ENCODE measurements around the gene ABCC4.

ABCC4 gene

GRCh38 chr13:95164830-95165229 is 136.4 kb downstream of the ABCC4 start:
- TF ChIP-seq CTCF (IDR thresholded peaks at IDR 0.05; ENCODE audit: low read depth, low read length, poor library complexity, severe bottlenecking) (no peak), EZH2phosphoT487 (IDR thresholded peaks at IDR 0.05; ENCODE audit: borderline replicate concordance, low read length) (no peak)
- no peaks in the 10 kb centered on the region for H3K4me1 ChIP-seq (ENCODE audit: control insufficient read depth, low read length)
- no peaks in the 10 kb centered on the region for H3F3A ChIP-seq (ENCODE audit: control insufficient read depth, insufficient read depth)
- H3K27me3 ChIP-seq (ENCODE audit: control insufficient read depth, low read length) = no peaks in the 10 kb centered on the region
- H4K20me1 ChIP-seq (ENCODE audit: control insufficient read depth, insufficient read depth, low read depth, low read length) = no peaks in the 10 kb centered on the region
- 0 out of 2 replicates have a peak, but pooled peaks cover under 1% of the 10 kb centered on the region for H3K36me3 ChIP-seq (ENCODE audit: control insufficient read depth, low read length)
- H3K27ac ChIP-seq (ENCODE audit: low read depth, low read length) = no peak overlapping the region
- no peaks in the 10 kb centered on the region for H3K9me2 ChIP-seq (replicated peaks; ENCODE audit: control insufficient read depth, low read length)
- no peaks in the 10 kb centered on the region for H3K79me2 ChIP-seq (ENCODE audit: control insufficient read depth, low read length)
- H3K4me3 ChIP-seq (ENCODE audit: low read length) = no peak overlapping the region
- H3K9me3 ChIP-seq (ENCODE audit: control insufficient read depth, insufficient read depth, low read length) = no peaks in the 10 kb centered on the region
- H3K4me2 ChIP-seq (ENCODE audit: low read length) = no peak overlapping the region

- Histone ChIP-seq H4K20me1 (ENCODE audit: control insufficient read depth, insufficient read depth, low read depth, low read length) (no peaks in the 10 kb centered on the region), H3K9me2 (replicated peaks; ENCODE audit: control insufficient read depth, low read length) (no peaks in the 10 kb centered on the region), H3K4me1 (ENCODE audit: control insufficient read depth, low read length) (no peaks in the 10 kb centered on the region), H3K4me2 (ENCODE audit: low read length) (no peak overlapping the region), H3K27ac (ENCODE audit: low read depth, low read length) (no peak overlapping the region), H3K79me2 (ENCODE audit: control insufficient read depth, low read length) (no peaks in the 10 kb centered on the region), H3K27me3 (ENCODE audit: control insufficient read depth, low read length) (no peaks in the 10 kb centered on the region), H3F3A (ENCODE audit: control insufficient read depth, insufficient read depth) (no peaks in the 10 kb centered on the region), H3K36me3 (ENCODE audit: control insufficient read depth, low read length) (0 out of 2 replicates have a peak, but pooled peaks cover 6% of the 10 kb centered on the region), H3K9me3 (ENCODE audit: control insufficient read depth, insufficient read depth, low read length) (no peaks in the 10 kb centered on the region), H3K4me3 (ENCODE audit: low read length) (no peak overlapping the region)
- TF ChIP-seq EZH2phosphoT487 (IDR thresholded peaks at IDR 0.05; ENCODE audit: borderline replicate concordance, low read length) (no peak), CTCF (IDR thresholded peaks at IDR 0.05; ENCODE audit: low read depth, low read length, poor library complexity, severe bottlenecking) (no peak)
Observed at GRCh38 chr13:95160112-95160906, 140.9 kb downstream of the ABCC4 start.

GRCh38 chr13:95159458-95159857 is 141.8 kb downstream of the ABCC4 start:
- H4K20me1 ChIP-seq (ENCODE audit: control insufficient read depth, insufficient read depth, low read depth, low read length) = no peaks in the 10 kb centered on the region
- no peak for TF ChIP-seq CTCF (IDR thresholded peaks at IDR 0.05; ENCODE audit: low read depth, low read length, poor library complexity, severe bottlenecking)
- H3K9me2 ChIP-seq (replicated peaks; ENCODE audit: control insufficient read depth, low read length) = no peaks in the 10 kb centered on the region
- H3F3A ChIP-seq (ENCODE audit: control insufficient read depth, insufficient read depth) = no peaks in the 10 kb centered on the region
- no peak overlapping the region for H3K27ac ChIP-seq (ENCODE audit: low read depth, low read length)
- H3K9me3 ChIP-seq (ENCODE audit: control insufficient read depth, insufficient read depth, low read length) = no peaks in the 10 kb centered on the region
- H3K27me3 ChIP-seq (ENCODE audit: control insufficient read depth, low read length) = no peaks in the 10 kb centered on the region
- H3K36me3 ChIP-seq (ENCODE audit: control insufficient read depth, low read length) = 0 out of 2 replicates have a peak, but pooled peaks cover 6% of the 10 kb centered on the region
- no peaks in the 10 kb centered on the region for H3K79me2 ChIP-seq (ENCODE audit: control insufficient read depth, low read length)
- no peak overlapping the region for H3K4me2 ChIP-seq (ENCODE audit: low read length)
- no peaks in the 10 kb centered on the region for H3K4me1 ChIP-seq (ENCODE audit: control insufficient read depth, low read length)
- no peak overlapping the region for H3K4me3 ChIP-seq (ENCODE audit: low read length)
